Left lobe of liver (tissue), 2 donors: ENCODE measurements around the gene LITAFD. TPM values are rescaled to one million over a fixed set of nuclear protein-coding genes. Genes with fewer than 3 reads are reported as not detected.

ENCODE experiments used
- ATAC-seq: fragments of 200-7000 bp; cut with Tn5 transposase; one replicate; pipeline ENCODE4 v1.9.1; 2020; ENCODE audit warnings: mild to moderate bottlenecking, moderate library complexity
- DNase-seq: peaks from one replicate; pipeline ENCODE4 v3.0.0-alpha.2; 2020; ENCODE audit warnings: low spot score
- total RNA-seq: library from RNA; stranded (reverse); gene quantifications from one replicate; pipeline ENCODE4 v1.2.1, GENCODE V29; 2021
- donor health status: DM: no; HTN: no; CAD: no; lungs with moderate emphysema.
- donor health status: DM: no; HTN: yes; CAD: no.

Gene LITAFD
- total RNA-seq, 1 donor from 2014 or later: not detected

DNA sequence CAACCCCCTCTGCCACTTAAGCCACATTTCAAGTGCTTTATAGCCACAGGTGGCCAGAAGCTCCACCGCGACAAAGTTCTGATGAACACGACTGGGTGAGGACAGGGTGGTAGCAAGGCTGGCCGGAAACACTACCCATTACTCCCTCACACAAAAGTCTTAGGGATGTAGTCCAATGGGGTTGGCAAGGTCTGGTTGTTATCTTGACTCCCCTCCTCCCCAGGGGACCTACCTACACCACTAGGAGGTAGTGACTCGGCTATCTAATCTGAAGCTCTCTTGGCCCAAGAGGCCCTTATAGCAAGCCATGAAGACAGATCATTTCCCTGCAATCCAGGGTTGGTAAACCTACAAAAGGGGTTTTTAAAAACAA lies 8.4 kb downstream of the LITAFD start:
- ATAC-seq (no peak), DNase-seq (no peak)

DNA sequence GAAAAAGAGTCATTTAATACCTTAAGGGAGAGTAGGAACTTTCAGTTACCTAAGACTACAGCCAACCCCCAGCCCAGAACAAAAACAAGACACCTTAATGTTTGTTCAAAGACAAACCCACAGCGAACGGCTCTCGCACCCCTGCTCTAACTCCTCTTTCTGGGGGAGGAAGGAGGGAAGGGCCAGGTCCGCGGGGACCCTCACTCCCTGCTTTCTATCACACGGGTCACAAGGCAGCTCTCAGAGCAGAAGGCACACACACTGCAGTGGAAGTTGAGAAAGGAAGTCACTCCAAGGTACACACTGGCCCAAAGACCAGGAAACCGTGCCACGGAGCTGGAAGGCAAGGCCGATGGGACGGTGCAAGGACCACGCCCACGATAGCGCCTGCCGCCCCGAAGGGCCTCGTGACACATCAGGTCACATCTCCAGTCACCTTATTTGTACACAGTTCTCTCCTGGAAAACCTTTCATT lies 10.0 kb downstream of the LITAFD start:
- no peak for ATAC-seq
- DNase-seq: no peak

DNA sequence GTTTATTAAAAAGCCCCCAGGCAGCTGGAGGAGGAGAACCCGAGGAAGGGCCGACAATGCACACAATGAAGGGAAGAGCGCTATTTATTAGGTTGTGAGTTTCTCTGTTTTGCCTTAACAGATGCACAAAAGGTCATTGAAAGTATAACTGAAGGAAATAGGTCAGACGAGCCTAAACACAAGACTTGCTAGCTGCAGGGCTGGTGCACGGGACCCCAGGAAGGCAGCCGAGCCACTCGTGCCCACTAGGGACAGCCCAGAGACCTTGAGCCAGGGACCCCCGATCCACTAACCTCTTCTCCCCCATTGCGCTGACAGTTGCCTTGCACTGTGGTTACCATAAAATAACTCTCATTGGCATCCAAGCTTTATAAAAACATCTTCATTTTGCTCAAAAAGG lies 11.3 kb downstream of the LITAFD start:
- ATAC-seq (no peak), DNase-seq (no peak)

DNA sequence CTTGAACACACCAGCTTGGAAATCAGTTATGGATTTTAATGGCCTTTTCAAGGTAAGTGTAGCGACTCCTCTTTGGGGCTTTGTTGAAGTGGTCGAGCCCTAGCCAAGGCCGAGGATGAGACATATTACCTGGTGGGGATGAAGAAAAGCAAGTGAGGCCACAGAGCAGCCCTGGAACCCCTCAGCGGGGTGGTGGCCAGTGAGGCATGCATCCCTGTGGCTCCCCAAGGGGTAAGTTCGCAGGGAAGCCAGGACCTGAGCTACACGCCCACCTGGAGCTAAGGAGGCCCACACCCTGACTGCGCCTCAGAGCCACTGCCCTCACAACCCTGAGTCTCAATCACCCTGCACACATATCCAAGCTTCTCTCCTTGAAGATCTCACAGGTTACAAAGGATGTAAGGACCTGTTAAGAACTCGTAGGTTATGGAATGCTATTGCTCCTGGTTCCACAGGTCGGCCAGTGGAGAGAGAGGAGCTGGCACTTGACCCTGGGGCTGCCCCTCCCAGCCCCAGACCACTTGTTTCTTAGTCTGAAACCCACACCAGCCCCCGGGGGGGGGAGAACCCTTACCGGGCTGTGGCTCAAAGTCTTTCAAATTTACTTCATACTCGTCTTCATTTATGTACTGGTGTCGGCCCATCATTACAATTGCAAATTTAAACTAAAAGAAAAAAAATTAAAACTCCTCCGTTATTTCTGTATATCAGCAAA lies 12.0 kb downstream of the LITAFD start:
- DNase-seq: no peak
- no peak for ATAC-seq

DNA sequence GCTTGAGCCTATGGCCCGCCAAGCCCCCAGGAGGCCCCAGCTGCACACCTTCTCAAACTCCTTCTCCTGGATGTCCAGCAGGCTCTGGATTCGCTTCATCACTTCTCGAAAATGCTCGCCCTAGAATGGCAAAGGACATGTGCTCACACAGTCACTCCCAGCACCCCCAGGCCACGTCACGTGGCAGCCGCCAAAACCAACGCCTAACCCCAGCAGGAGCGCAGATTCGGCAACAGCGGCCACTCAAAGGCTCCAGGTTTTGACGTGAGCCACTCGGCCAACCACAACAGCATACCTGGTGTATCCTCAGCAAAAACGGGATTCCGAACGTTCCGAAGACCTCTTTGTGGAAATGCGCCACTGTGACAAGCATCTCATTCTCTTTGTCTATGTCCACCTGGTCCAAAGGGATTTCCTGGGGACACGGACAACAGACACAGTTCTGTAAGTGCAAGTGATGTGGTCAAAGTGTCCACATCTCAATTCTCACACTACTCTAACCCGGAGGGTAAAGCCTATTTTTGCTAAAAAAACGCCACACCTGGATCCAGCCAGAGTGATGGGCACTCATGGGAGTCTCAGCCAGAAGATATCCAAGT lies 12.7 kb downstream of the LITAFD start:
- no peak for ATAC-seq
- DNase-seq: no peak

DNA sequence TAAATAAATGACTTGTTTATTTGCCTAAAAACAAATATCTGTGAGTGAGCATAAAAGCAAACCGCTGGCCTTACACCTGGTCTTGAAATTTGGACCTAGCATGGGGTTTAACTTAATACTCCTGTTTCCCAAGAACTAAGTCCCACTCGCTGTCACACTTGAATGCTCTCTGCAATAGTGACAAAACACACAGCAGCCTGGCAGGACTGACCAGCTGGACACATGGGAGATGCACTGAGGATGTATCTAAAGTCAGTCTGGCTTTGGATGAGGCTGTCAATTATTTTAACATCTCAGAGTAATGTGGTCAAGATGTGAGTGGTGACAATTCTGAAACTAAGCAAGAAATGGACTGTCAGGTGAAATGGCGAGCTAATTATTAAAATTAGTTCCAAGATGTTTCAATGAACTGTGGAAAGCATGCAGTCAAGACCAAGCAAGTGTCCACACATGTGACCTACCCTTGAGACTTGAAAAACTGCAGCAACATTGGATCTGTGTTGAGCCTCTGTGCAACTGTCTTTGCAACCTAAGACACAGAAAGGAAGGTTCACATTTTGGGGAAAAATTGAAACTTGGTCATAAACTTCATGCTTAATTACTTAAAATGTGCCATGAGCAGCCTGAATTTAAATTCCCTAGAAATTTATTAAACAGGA lies 16.6 kb downstream of the LITAFD start:
- DNase-seq (no peak), ATAC-seq (no peak)

DNA sequence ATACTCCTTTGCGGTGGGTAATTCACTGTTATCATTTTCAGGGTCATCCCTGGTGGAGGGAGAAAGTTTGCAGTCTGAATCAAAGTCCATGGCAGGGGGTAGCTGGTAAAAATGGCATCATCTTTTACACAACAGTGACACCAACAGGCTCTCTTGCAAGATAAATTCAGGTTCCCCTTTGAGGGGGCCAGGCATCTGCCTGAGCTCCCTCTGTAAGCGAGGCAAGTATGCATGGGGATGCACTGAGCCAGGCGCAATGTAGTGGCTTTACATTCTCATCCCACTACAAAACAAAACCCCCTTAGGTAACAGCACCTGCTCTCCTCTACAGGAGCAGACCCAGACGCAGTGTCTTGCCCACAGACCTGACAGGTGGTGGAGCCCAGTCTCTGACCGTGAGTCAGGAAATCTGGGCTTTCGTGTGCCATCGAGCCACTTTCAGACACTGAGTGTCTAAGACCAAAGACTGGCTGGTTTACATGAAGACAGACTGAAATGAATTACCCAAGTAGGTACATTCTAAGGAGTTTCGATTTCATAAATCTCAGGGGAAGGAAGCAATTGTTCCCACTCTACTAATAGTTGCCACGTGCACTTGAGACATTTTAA lies 17.7 kb downstream of the LITAFD start:
- DNase-seq: no peak

DNA sequence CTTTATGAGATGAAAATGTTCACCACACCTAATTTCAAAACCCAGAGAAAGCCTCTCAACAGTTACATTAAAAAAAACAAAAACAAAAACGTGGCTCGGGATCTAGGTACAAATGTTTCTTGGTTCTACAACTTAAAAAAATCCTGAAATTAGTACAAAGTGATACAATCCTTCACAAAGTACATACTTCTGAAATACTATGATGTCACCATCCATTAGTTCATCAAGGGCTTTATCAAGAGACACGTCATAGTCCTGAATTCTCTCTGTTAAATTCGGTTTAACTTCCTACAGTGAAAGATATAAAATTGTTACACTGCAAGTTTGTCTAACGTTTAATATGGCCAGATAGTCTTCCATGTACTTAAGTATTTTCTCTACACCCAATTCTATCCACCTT lies 18.2 kb downstream of the LITAFD start:
- no peak for ATAC-seq
- DNase-seq: no peak

More for the DNA sequence above, 17.7 kb downstream of the LITAFD start:
- ATAC-seq: no peak

DNA sequence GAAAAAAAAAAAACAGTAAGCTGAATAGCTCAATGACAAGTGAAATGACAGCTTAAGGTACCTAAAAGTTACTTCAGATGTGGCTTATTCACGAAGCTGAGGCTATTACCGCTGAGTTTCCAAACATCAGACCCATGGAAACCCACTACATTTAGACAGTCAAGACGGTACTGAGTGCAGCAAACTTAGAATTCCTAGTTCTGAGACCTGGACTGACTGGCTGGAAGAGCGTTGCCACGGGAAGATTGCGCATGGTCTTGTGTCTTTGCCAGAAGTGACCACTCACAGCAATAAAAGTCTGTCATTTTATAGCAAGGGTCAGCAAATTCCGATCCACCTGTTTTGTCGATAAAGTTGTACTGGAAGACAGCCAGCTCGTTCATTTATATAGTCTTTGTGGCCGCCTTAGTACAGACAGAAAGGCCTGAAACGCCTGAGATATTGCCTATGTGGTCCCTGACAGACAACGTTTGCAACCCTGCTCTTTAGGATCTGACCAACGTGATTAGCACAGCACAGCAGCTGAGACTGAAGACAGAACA lies 19.2 kb downstream of the LITAFD start:
- DNase-seq (no peak), ATAC-seq (no peak)

DNA sequence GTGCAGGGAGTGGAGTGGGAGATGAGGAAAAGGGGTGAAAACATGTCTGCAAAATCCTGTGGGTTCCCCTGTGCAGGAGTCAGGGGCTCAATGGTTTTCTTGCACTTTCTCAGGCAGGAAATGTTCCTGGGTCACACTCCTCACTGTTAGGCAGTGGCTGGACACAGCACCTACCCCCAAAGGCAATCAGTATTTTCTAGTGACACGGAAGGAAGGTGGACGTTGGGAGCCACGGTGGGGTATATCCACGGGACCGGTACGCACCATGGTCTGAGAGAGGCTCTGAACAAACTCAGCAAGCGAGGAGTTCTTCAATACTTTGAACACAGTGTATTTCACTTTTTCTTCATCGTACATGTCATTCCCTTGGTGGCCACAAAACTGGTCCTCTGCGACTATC lies 20.9 kb downstream of the LITAFD start:
- ATAC-seq: no peak
- DNase-seq: no peak

DNA sequence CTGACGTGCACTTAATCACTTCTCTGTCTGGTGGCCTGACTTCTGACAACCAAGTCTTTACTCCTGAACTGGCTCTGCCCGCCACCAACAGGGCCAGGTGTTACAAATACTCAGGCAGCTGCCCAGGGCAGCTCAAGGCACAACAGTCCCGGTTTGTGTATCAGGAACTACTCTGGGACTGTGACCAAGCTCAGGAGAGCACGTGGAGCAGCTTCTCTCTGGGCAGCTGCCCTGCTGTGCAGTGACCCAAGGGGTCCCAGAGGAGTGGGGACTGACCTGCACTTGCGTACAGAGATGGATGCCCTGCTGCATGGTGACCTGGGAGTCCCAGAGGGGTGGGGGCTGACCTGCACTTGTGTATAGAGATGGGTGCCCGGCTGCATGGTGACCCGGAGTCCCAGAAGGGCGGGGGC lies 21.9 kb downstream of the LITAFD start:
- DNase-seq (no peak), ATAC-seq (no peak)

DNA sequence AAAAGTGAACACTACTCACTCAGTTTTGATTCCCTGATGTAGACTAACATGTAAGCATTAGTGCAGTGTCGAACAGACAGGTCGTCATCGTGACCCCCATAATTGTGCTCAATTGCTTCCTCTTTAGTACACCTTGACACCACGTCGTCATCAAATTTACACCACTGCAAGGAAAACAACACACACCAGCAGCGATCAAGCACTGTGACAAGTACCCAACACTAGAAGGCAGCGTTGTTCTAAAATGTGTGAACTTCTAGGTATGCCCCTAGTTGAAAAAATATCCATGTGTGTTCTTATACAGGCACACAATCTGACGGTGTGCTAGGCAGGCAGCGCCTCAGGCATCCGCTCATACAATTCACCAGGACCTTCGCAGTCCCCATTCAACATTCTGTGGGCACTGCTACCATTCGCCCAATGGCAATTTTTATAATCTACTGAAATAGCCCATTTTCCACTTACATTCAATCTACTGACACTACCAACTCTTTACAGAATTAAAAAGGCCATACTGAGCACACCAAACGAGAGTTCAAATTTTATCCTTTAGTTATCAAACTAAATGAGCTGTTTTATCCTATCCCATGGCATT lies 23.1 kb downstream of the LITAFD start:
- ATAC-seq (peak; percentile 70), DNase-seq (no peak)

DNA sequence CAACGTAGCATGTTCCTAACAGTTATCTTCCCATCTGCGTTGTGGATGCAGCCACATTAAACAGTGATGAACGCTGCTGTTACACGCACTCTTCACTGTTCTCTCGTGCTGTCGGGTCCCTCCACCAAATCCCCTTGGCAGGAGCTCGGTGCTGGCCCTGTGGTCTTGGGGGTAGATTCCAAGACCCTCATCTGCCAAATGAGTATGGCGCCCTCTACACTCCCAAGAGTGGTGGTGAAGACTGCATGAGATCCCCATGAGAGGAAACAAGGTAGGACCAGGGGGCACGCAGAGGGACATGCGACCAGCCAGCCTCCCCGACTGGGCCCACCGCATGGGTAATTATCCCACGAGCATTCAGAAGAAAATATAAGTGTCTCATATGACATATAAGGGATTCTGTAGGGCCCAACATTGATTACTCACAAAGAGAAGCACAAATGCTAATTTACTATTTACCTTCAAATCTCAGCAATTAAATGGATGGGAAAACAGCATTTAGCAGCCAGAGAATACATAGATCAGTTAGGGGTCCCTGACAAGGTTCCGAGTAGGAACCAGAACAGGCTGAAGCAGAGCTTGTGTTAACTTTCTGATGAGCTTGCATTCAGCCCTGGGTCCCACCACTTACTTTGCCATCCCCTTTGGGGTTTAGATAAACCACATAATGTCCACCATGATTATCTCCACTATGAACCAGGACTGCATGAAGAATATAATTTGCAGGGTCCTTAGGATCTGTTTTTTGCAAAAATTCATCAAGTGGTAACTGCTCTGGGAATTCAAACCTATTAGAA lies 23.8 kb downstream of the LITAFD start:
- no peak for DNase-seq
- ATAC-seq: no peak

DNA sequence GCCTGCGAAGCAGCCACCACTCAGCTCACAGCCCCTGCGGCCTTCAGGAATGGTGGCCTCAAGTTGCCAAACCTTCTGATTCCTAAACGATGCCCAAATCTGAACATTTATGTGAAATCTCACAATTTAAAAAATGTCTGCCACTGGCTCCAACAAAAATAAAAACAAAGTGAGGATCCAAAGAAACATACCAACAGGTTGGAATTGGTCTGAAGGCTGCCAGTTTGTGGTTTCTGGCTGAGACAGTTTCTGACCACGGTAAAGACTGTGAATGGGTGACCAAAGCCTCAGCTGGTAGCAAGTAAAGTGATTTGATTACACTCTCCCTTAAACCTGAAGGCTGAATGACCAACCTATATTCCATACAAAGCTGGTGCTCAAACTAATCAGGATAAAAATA lies 24.9 kb downstream of the LITAFD start:
- DNase-seq: no peak
- peak; percentile 19 for ATAC-seq

DNA sequence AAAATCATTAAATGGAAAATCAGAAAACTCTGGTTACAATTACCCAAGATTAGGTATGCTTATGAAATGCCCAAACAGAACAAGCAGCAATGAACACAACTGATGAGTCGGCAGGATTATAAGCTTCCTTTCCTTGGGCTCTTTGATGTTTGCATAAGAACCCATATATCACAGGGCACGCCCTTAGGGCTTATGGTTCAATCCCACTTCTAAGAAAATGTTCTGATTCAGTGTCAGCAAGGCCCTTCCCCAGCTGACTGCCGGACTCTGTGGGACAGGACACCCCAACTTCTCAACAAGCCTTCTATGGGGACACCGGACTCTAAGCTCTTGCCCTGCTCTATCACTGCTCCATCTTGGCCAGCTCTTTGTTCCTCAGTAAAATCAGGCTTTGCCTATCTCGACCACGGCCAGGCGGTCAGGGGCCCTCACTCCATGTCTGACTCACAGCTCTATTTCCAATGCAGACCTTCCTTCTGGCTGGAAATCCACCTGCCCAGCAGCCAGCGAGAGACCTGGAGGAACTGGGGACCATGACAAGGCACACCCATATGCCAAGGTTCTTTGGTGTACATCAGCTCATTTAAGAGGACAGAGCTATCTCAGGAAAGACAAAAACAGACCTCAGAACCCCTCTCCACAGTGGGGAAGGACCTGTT lies 26.8 kb downstream of the LITAFD start:
- ATAC-seq (peak; percentile 8), DNase-seq (no peak)

DNA sequence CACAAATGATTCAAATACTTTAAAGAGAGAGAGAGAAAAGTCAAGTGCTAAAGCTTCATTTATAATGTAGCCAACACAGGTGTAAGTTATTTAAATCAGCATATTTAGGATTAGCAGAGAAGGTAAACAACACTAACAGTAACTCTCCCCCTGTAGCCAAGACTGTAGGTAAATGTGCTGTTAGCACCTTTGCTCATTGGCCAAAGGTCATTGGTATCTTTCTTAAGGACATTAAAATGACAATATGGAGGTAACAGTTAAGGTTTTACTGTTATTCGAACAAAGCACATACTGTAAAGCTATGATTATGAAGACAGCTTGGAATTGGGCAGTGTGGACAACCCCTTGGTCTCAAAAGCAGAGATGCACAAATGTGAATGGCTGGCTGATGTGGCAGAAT lies 28.7 kb downstream of the LITAFD start:
- no peak for ATAC-seq
- no peak for DNase-seq

DNA sequence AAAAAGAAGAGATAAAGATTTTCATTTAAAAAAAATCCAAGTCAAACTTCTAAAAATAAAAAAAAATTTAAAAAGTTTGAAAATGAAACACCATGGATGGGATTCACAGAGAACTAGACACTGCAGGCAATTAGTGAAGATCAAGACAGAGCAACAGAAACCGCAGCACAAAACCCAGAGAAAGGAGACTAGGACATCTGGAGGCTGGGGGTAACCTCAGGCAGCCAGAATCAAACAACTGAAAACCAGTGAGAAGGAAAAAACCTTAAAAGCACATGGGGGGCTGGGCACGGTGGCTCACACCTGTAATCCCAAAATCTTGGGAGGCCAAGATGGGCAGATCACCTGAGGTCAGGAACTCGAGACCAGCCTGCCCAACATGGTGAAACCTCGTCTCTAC lies 30.6 kb downstream of the LITAFD start:
- no peak for ATAC-seq
- no peak for DNase-seq

DNA sequence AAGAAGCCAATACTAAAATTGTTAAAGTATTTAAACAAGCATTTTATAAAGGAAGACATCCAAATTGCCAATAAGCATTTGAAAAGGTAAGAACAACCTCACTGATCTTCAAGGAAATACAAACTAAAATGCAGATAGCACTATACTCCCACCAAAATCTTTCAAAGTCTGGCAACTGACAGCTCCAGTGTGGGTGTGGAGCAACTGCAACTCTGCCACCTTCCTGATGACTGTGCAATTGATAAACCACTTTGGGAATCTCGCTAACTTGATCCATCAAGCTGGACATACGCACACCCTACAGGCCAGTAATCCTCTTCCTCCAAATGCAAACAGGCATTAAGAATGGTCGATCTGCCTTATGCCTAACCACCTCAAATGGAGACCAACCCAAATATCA lies 31.9 kb downstream of the LITAFD start:
- DNase-seq (no peak), ATAC-seq (no peak)

DNA sequence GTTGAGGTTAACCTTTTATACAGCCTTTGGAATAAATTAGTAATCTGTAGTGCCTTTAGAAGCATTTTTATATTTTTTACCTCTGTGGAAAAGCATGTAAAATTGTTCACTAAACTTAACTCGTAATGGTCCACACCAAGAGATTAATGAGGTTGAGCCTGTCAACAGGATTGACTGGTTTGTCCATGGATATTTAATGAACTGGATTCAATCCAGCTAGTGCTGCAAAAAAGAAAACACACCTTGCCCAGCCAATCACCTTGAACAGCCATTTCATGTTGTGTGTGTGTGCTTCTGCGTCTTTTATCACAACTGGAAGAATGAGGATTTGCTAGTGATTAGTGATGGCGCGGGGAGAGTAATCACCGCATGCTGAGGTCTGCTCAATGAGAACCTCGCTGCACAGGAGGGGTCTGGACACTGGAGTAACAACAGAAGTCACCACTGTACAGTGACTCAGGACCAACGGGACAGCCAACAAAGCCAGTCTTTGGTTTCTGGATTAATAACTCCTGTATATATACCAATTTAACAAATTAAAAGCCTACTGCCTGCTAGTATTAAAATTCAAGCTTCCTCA lies 33.7 kb downstream of the LITAFD start:
- no peak for DNase-seq
- ATAC-seq: no peak
